Tibial artery (tissue), 4 donors: Measurements from ENCODE around the gene SLC25A34.

Experiments used
- DNase-seq, 2 donors: peaks; one replicate each; pipeline ENCODE4 v3.0.0-alpha.2; 2019
- H3K27ac ChIP-seq, 2 donors: fragments of 200-600 bp; sonication (generic) in 1 of 2; 1 replicate in 1 of 2; 2 replicates in 1 of 2; pipeline ENCODE4 v1.5.1; 2018 to 2019; ENCODE audit warnings: mild to moderate bottlenecking in 1 of 2
- H3K27me3 ChIP-seq, 2 donors: fragments of 200-600 bp; sonication (generic) in 1 of 2; one replicate each; pipeline versions ENCODE4 v1.5.1 to v1.6.0; 2016 to 2019
- H3K36me3 ChIP-seq, 3 donors: fragments of 200-600 bp; sonication (generic) in 2 of 3; one replicate each; pipeline ENCODE4 v1.5.1; 2016 to 2019; ENCODE audit warnings: mild to moderate bottlenecking in 2 of 3
- H3K4me1 ChIP-seq, 4 donors: fragments of 200-600 bp; sonication (generic) in 2 of 4; 1 replicate in 3 of 4; 2 replicates in 1 of 4; pipeline ENCODE4 v1.5.1; 2016 to 2019
- H3K4me3 ChIP-seq, 2 donors: fragments of 200-600 bp; sonication (generic) in 1 of 2; 1 replicate in 1 of 2; 2 replicates in 1 of 2; pipeline ENCODE4 v1.5.1; 2018 to 2019; ENCODE audit warnings: mild to moderate bottlenecking in 2 of 2
- H3K9me3 ChIP-seq, 3 donors: fragments of 200-600 bp; sonication (generic) in 1 of 3; one replicate each; pipeline ENCODE4 v1.5.1; 2016 to 2019
- intact Hi-C: fragments of 100-400 bp; cut with DNase I; formaldehyde crosslinking; loops from one replicate; pipeline ENCODE4 v1.15.0; 2023; ENCODE audit warnings: low total_unique reads
- TF ChIP-seq, protein P1 (sequence below), 2 experiments: fragments of 200-600 bp in 1 of 2; fragments of 450-650 bp in 1 of 2; IDR thresholded peaks; one replicate each; pipeline ENCODE4 v1.5.1; 2017 to 2019; ENCODE audit warnings: antibody characterized with exemption in 2 of 2, mild to moderate bottlenecking in 1 of 2, moderate library complexity in 1 of 2

SLC25A34 gene

DNA sequence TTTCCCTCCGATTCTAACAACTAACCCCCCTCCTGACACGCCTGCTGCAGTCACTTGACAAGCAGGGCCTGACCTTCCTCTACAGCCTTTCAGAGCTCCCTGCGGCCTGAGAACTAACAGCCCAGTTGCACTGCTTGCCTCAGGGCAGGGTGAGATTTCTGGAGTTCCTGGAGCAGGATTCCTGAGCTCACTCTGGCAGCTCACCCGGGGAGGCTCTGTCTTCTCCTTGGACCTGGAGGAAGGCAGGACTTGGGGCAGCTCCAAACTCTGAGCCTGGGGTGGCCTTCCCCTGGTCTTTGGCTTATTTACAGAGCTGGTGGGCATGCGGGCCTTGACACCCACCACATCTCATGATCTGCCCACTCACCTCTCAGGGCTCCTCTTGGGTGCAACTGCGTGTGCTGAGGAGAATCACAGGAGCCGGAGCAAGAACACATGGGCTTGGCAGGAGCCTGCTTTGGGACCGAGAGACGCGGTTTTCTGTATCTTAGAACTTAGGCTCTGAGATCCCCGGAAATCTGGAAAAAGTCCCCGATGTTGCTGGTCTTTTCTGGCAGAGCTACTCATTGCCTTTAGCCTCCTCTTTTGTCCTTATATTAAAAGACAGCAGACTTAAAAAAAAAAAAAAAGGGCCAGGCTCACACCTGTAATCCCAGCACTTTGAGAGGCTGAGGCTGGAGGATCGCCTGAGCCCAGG is 13.1 kb upstream of the SLC25A34 start:
- Histone ChIP-seq H3K36me3 (peaks cover 54 to 98% (median 91%) of the 10 kb centered on the region in 3 donors), H3K4me1 (no peaks in the 10 kb centered on the region), H3K4me3 (no peak overlapping the region), H3K9me3 (no peaks in the 10 kb centered on the region), H3K27ac (no peak overlapping the region), H3K27me3 (no peaks in the 10 kb centered on the region)
- DNase-seq = no peak
- TF ChIP-seq, protein P1, sequence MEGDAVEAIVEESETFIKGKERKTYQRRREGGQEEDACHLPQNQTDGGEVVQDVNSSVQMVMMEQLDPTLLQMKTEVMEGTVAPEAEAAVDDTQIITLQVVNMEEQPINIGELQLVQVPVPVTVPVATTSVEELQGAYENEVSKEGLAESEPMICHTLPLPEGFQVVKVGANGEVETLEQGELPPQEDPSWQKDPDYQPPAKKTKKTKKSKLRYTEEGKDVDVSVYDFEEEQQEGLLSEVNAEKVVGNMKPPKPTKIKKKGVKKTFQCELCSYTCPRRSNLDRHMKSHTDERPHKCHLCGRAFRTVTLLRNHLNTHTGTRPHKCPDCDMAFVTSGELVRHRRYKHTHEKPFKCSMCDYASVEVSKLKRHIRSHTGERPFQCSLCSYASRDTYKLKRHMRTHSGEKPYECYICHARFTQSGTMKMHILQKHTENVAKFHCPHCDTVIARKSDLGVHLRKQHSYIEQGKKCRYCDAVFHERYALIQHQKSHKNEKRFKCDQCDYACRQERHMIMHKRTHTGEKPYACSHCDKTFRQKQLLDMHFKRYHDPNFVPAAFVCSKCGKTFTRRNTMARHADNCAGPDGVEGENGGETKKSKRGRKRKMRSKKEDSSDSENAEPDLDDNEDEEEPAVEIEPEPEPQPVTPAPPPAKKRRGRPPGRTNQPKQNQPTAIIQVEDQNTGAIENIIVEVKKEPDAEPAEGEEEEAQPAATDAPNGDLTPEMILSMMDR (IDR thresholded peaks at IDR 0.05) = no peak
- intact Hi-C loops = no loop called here

DNA sequence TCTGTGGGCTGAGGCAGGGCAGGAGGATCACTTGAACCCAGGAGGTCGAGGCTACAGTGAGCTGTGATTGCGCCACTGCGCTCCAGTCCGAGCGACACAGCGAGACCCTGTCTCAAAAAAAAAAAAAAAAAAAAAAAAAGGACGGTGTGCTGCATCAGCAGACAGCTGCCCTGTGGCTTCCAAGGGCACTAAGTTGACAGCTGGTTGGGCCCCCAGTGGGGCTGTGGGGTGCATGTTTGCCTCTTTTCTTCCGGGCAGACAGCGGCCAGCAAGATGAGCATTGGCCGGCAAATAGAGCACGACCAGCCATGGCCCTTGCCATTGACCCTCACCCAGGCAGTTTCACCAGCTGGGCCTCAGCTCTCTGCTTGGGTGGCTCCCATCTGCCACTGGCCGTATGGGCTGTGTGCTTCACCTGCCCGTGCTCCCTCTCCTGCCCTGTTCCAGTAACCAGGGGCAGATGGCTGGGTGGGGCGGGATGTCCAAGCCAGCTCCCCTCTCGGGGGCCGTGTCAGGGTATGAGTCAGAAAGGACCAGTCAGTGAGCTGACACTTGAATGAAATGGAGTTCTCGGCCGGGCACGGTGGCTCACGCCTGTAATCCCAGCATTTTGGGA is 12.3 kb upstream of the SLC25A34 start:
- no peaks in the 10 kb centered on the region for H3K27me3 ChIP-seq
- H3K9me3 ChIP-seq = no peaks in the 10 kb centered on the region
- no peak for DNase-seq
- intact Hi-C loops = no loop called here
- peaks cover 54 to 98% (median 91%) of the 10 kb centered on the region in 3 donors for H3K36me3 ChIP-seq
- H3K4me1 ChIP-seq = no peaks in the 10 kb centered on the region
- TF ChIP-seq, protein P1 (IDR thresholded peaks at IDR 0.05) = no peak
- no peak overlapping the region for H3K4me3 ChIP-seq
- H3K27ac ChIP-seq = no peak overlapping the region

DNA sequence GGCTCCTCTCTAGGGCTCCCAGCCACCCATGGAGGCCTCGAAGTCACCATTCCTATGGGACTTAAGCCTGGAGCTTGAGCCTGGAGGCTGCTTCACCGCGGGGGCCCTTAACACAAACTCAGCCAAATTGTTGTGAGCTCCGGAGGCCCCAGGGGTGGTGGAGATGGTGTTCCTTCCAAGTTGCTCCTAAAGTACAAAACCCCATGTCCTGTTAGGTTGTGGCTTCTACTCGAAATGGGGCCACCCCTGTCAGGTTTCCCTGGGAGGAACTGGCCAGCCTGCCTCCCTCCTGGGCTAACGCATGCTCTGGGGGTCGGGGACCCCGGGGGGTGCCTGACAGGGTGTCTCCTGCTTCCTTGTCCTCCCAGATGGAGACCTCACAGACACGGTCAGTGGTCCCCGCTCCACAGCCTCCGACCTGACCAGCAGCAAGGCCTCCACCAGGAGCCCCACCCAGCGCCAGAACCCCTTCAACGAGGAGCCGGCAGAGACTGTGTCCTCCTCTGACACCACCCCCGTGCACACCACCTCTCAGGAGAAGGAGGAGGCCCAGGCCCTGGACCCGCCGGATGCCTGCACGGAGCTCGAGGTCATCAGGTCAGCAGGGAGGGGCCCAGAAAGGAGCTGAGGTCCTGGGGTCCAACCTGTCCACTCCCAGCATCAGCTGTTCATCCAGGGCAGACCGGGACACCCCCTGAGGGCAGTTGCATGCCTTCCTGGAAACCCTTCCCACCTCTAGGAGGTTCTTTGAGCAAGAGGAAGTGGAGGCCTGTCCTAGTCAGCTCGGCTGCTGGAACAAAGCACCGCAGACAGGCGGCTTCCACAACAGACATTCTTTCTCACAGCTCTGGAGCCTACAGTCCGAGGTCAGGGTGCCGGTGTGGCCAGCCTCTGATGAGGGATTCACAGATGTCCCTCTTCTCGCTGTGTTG is 10.8 kb upstream of the SLC25A34 start:
- Histone ChIP-seq H3K4me1 (no peaks in the 10 kb centered on the region), H3K9me3 (no peaks in the 10 kb centered on the region), H3K36me3 (peaks cover 62 to 98% (median 92%) of the 10 kb centered on the region in 3 donors), H3K27me3 (no peaks in the 10 kb centered on the region), H3K4me3 (no peak overlapping the region), H3K27ac (no peak overlapping the region)
- intact Hi-C loops = no loop called here
- TF ChIP-seq, protein P1 (IDR thresholded peaks at IDR 0.05) = no peak
- DNase-seq = no peak

DNA sequence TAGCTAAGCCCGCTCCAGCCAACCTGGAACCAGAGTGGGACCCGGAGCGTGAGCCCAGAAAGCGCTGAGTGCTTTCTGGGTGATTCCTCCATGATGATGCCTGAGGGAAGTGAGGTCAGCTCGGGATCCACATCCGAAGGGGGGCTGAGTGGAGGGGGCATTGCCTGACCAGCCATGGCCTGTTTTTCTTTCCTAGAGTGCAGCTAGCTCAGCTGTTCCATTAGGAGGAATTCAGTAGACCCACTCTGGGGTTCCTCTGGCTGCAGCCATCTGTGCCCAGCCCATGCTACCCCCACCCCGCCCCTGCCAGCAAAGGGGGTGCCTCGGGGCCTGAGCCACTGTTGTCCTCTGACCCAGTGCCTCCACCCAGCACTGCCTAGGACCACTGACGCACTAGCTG is 9.6 kb upstream of the SLC25A34 start:
- H3K27ac ChIP-seq = no peak overlapping the region
- peaks cover 64 to 98% (median 92%) of the 10 kb centered on the region in 3 donors for H3K36me3 ChIP-seq
- H3K9me3 ChIP-seq = no peaks in the 10 kb centered on the region
- H3K4me3 ChIP-seq = no peak overlapping the region
- TF ChIP-seq, protein P1 (IDR thresholded peaks at IDR 0.05) = no peak
- intact Hi-C loops = no loop called here
- H3K4me1 ChIP-seq = no peaks in the 10 kb centered on the region
- DNase-seq = no peak
- H3K27me3 ChIP-seq = no peaks in the 10 kb centered on the region

DNA sequence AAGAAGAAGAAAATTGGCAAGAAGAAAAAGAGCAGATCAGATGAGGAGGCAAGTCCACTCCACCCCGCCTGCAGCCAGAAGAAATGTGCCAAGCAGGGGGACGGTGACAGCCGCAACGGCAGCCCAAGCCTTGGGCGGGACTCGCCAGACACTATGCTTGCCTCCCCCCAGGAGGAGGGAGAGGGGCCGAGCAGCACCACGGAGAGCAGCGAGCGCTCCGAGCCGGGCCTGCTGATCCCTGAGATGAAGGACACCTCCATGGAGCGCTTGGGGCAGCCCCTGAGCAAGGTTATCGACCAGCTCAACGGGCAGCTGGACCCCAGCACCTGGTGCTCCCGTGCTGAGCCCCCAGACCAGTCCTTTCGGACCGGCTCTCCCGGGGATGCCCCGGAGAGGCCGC is 9.0 kb upstream of the SLC25A34 start:
- no peaks in the 10 kb centered on the region for H3K4me1 ChIP-seq
- no peaks in the 10 kb centered on the region for H3K27me3 ChIP-seq
- peaks cover 69 to 98% (median 93%) of the 10 kb centered on the region in 3 donors for H3K36me3 ChIP-seq
- no peak overlapping the region for H3K27ac ChIP-seq
- intact Hi-C loops = no loop called here
- H3K9me3 ChIP-seq = no peaks in the 10 kb centered on the region
- TF ChIP-seq, protein P1 (IDR thresholded peaks at IDR 0.05) = no peak
- no peak for DNase-seq
- H3K4me3 ChIP-seq = no peak overlapping the region
